WTC11 (cell line): ENCODE measurements around the gene TOMM20L. TPM values are rescaled to one million over a fixed set of nuclear protein-coding genes. Genes with fewer than 3 reads are reported as not detected.

Experiments
- ATAC-seq: fragments of 200-7000 bp; cut with Tn5 transposase; 2 replicates; pipeline ENCODE4 v1.10.0; 2021; ENCODE audit warnings: mild to moderate bottlenecking, moderate library complexity
- CTCF ChIA-PET: fragments of 300-600 bp; sonication (Branson Sonifier 250); formaldehyde crosslinking; loops from one replicate; lab custom pipeline; 2021; ENCODE audit warnings: antibody characterized with exemption; lab: Charles Lee
- POLR2A ChIA-PET: fragments of 350-600 bp; sonication (Branson Sonifier 250); formaldehyde crosslinking; loops from one replicate; lab custom pipeline; 2021; ENCODE audit warnings: antibody characterized with exemption; lab: Charles Lee
- DNase-seq: peaks from one replicate; pipeline ENCODE4 v3.0.0; 2021; ENCODE audit warnings: low spot score
- H3K27ac Mint-ChIP-seq: 2 replicates; pipeline ENCODE4 v1.8.0; 2021; ENCODE audit warnings: mixed read lengths
- H3K27me3 Mint-ChIP-seq: 2 replicates; pipeline ENCODE4 v1.8.0; 2021; ENCODE audit warnings: low read depth, mild to moderate bottlenecking, moderate library complexity, mixed read lengths
- H3K36me3 Mint-ChIP-seq: 2 replicates; pipeline ENCODE4 v1.8.0; 2021; ENCODE audit warnings: mixed read lengths
- H3K4me1 Mint-ChIP-seq: 2 replicates; pipeline ENCODE4 v1.8.0; 2022; ENCODE audit warnings: mixed read lengths
- H3K4me3 Mint-ChIP-seq: 2 replicates; pipeline ENCODE4 v1.8.0; 2021; ENCODE audit warnings: mild to moderate bottlenecking, moderate library complexity, mixed read lengths
- H3K9me3 Mint-ChIP-seq: 2 replicates; pipeline ENCODE4 v1.8.0; 2021; ENCODE audit warnings: mixed read lengths
- FOXJ3 ChIP-seq: sonication (generic); formaldehyde crosslinking; IDR thresholded peaks from 2 replicates; pipeline ENCODE4 v1.9.0; 2021; ENCODE audit warnings: missing genetic modification reagents, mild to moderate bottlenecking, borderline replicate concordance
- HMGXB4 ChIP-seq: sonication (generic); formaldehyde crosslinking; IDR thresholded peaks from 2 replicates; pipeline ENCODE4 v1.8.1; 2023; ENCODE audit warnings: mild to moderate bottlenecking, moderate library complexity, missing genetic modification reagents
- MLX ChIP-seq: sonication (generic); formaldehyde crosslinking; IDR thresholded peaks from 2 replicates; pipeline ENCODE4 v1.8.1; 2023; ENCODE audit warnings: mild to moderate bottlenecking, missing genetic modification reagents, moderate library complexity
- MYBL2 ChIP-seq: sonication (generic); formaldehyde crosslinking; IDR thresholded peaks from 2 replicates; pipeline ENCODE4 v1.8.1; 2023; ENCODE audit warnings: mild to moderate bottlenecking, moderate library complexity, missing genetic modification reagents
- NFYB ChIP-seq: sonication (generic); formaldehyde crosslinking; conservative IDR thresholded peaks from 2 replicates; pipeline ENCODE4 v1.8.0; 2022; ENCODE audit warnings: low read depth, missing genetic modification reagents
- OVOL2 ChIP-seq: fragments of 250-450 bp; sonication (Bioruptor Pico); IDR thresholded peaks from 2 replicates; pipeline ENCODE4 v1.9.0; 2021; ENCODE audit warnings: mild to moderate bottlenecking, borderline replicate concordance
- TCF7 ChIP-seq: sonication (generic); formaldehyde crosslinking; IDR thresholded peaks from 2 replicates; pipeline ENCODE4 v1.8.0; 2022; ENCODE audit warnings: mild to moderate bottlenecking, low read depth, missing genetic modification reagents, moderate library complexity
- TEAD1 ChIP-seq: sonication (generic); formaldehyde crosslinking; IDR thresholded peaks from 2 replicates; pipeline ENCODE4 v1.8.0; 2022; ENCODE audit warnings: mild to moderate bottlenecking, missing genetic modification reagents
- ZBTB21 ChIP-seq: sonication (generic); formaldehyde crosslinking; IDR thresholded peaks from 2 replicates; pipeline ENCODE4 v1.8.1; 2023; ENCODE audit warnings: mild to moderate bottlenecking, missing genetic modification reagents, borderline replicate concordance
- ZNF263 ChIP-seq: sonication (generic); formaldehyde crosslinking; IDR thresholded peaks from 2 replicates; pipeline ENCODE4 v1.8.1; 2022; ENCODE audit warnings: low read depth, mild to moderate bottlenecking, moderate library complexity, missing genetic modification reagents
- ZNF416 ChIP-seq: fragments of 250-450 bp; sonication (Bioruptor Pico); IDR thresholded peaks from 2 replicates; pipeline ENCODE4 v1.9.0; 2021; ENCODE audit warnings: mild to moderate bottlenecking, inconsistent platforms
- ZNF423 ChIP-seq: fragments of 250-450 bp; sonication (Bioruptor Pico); IDR thresholded peaks from 2 replicates; pipeline ENCODE4 v2.1.2; 2022; ENCODE audit warnings: mild to moderate bottlenecking, moderate library complexity
- total RNA-seq: library from RNA; stranded (reverse); gene quantifications from 3 replicates; pipeline ENCODE4 v1.2.3, GENCODE V29; 2021
- TF ChIP-seq, protein P1 (sequence below): sonication (generic); formaldehyde crosslinking; conservative IDR thresholded peaks from 2 replicates; pipeline ENCODE4 v1.8.1; 2023; ENCODE audit warnings: mild to moderate bottlenecking, low read depth, missing genetic modification reagents, moderate library complexity
- TF ChIP-seq, protein P2 (sequence below): sonication (generic); formaldehyde crosslinking; IDR thresholded peaks from 2 replicates; pipeline ENCODE4 v1.8.0; 2022; ENCODE audit warnings: missing genetic modification reagents
- TF ChIP-seq, protein P3 (sequence below): sonication (generic); formaldehyde crosslinking; IDR thresholded peaks from 2 replicates; pipeline ENCODE4 v1.8.0; 2022; ENCODE audit warnings: mild to moderate bottlenecking, missing genetic modification reagents
- TF ChIP-seq, protein P4 (sequence below): sonication (generic); formaldehyde crosslinking; IDR thresholded peaks from 2 replicates; pipeline ENCODE4 v1.8.0; 2022; ENCODE audit warnings: mild to moderate bottlenecking, missing genetic modification reagents

Gene TOMM20L
- total RNA-seq, 1 experiment from 2014 or later = not detected

DNA sequence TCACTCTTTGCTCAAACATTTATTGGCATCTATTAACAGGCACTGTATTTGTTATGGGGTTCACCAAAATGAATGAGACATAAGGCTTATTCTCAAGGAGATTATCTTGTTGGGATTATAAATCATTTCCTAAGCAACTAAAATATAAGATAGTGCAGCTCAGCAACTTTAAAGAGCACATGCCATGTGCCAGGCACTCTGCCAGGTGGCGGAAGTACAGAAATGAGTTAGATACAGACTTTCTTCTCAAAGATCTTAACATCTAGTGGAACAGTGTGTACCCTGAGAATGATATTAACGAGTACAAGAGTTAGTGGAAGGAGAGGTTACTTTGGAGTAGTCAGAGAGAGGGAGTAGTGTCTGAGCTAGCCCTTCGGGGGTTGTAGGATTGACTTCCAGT lies 28.4 kb upstream of the TOMM20L start (continued):
- TF ChIP-seq, protein P1, sequence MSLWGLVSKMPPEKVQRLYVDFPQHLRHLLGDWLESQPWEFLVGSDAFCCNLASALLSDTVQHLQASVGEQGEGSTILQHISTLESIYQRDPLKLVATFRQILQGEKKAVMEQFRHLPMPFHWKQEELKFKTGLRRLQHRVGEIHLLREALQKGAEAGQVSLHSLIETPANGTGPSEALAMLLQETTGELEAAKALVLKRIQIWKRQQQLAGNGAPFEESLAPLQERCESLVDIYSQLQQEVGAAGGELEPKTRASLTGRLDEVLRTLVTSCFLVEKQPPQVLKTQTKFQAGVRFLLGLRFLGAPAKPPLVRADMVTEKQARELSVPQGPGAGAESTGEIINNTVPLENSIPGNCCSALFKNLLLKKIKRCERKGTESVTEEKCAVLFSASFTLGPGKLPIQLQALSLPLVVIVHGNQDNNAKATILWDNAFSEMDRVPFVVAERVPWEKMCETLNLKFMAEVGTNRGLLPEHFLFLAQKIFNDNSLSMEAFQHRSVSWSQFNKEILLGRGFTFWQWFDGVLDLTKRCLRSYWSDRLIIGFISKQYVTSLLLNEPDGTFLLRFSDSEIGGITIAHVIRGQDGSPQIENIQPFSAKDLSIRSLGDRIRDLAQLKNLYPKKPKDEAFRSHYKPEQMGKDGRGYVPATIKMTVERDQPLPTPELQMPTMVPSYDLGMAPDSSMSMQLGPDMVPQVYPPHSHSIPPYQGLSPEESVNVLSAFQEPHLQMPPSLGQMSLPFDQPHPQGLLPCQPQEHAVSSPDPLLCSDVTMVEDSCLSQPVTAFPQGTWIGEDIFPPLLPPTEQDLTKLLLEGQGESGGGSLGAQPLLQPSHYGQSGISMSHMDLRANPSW = no peak
- TF ChIP-seq ZNF263 (no peak), HMGXB4 (no peak), FOXJ3 (CRISPR knock-in tag) (no peak), MLX (no peak), NFYB (CRISPR knock-in tag) (no peak)

- CTCF ChIA-PET = no interaction called here
- H3K4me3 Mint-ChIP-seq = no peak overlapping the region
Observed at GRCh38 chr14:58368956-58369355, 26.8 kb upstream of the TOMM20L start.

DNA sequence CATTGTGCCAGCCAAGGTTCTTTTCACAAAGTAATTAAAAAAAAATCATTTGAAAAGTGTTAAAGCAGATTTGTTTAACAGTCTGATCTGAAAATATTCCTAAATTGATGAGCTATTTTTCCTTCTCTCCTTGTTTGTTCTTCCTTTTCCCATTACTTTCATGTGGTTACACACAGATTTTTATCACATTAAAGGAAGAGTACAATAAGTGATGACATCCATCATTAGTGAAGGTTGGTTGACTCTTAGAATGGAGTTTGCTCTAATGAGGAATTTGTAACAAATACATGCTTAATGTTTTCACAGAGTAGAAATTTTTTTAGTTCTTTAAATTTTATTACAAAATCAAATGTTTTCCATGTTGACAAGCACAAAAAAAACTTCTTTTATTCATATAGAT lies 18.9 kb upstream of the TOMM20L start:
- H3K9me3 Mint-ChIP-seq = peaks cover 6% of the 10 kb centered on the region; the same call in 1 of the 2 replicates
- ChIA-PET CTCF (no interaction called here), POLR2A (no interaction called here)
- 0 out of 2 replicates have a peak, but pooled peaks cover 5% of the 10 kb centered on the region for H3K4me1 Mint-ChIP-seq
- H3K4me3 Mint-ChIP-seq = no peak overlapping the region
- no peak for ATAC-seq
- H3K27ac Mint-ChIP-seq = no peak overlapping the region
- H3K27me3 Mint-ChIP-seq = no peaks in the 10 kb centered on the region
- TF ChIP-seq, protein P2, sequence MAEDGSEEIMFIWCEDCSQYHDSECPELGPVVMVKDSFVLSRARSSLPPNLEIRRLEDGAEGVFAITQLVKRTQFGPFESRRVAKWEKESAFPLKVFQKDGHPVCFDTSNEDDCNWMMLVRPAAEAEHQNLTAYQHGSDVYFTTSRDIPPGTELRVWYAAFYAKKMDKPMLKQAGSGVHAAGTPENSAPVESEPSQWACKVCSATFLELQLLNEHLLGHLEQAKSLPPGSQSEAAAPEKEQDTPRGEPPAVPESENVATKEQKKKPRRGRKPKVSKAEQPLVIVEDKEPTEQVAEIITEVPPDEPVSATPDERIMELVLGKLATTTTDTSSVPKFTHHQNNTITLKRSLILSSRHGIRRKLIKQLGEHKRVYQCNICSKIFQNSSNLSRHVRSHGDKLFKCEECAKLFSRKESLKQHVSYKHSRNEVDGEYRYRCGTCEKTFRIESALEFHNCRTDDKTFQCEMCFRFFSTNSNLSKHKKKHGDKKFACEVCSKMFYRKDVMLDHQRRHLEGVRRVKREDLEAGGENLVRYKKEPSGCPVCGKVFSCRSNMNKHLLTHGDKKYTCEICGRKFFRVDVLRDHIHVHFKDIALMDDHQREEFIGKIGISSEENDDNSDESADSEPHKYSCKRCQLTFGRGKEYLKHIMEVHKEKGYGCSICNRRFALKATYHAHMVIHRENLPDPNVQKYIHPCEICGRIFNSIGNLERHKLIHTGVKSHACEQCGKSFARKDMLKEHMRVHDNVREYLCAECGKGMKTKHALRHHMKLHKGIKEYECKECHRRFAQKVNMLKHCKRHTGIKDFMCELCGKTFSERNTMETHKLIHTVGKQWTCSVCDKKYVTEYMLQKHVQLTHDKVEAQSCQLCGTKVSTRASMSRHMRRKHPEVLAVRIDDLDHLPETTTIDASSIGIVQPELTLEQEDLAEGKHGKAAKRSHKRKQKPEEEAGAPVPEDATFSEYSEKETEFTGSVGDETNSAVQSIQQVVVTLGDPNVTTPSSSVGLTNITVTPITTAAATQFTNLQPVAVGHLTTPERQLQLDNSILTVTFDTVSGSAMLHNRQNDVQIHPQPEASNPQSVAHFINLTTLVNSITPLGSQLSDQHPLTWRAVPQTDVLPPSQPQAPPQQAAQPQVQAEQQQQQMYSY (CRISPR knock-in tag) = no peak
- TF ChIP-seq NFYB (CRISPR knock-in tag) (no peak), MYBL2 (no peak), ZNF416 (CRISPR knock-in tag) (no peak), TCF7 (no peak), ZNF423 (CRISPR knock-in tag) (no peak), TEAD1 (CRISPR knock-in tag) (no peak), ZBTB21 (CRISPR knock-in tag) (no peak), OVOL2 (CRISPR knock-in tag) (no peak)
- TF ChIP-seq, protein P3, sequence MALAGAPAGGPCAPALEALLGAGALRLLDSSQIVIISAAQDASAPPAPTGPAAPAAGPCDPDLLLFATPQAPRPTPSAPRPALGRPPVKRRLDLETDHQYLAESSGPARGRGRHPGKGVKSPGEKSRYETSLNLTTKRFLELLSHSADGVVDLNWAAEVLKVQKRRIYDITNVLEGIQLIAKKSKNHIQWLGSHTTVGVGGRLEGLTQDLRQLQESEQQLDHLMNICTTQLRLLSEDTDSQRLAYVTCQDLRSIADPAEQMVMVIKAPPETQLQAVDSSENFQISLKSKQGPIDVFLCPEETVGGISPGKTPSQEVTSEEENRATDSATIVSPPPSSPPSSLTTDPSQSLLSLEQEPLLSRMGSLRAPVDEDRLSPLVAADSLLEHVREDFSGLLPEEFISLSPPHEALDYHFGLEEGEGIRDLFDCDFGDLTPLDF (CRISPR knock-in tag) = no peak
- DNase-seq = no peak
- H3K36me3 Mint-ChIP-seq = peaks cover 25% of the 10 kb centered on the region

More at GRCh38 chr14:58368956-58369355, 26.8 kb upstream of the TOMM20L start:
- POLR2A ChIA-PET = no interaction called here
- H3K4me1 Mint-ChIP-seq = no peaks in the 10 kb centered on the region
- no peak overlapping the region for H3K27ac Mint-ChIP-seq
- no peak for TF ChIP-seq ZNF423 (CRISPR knock-in tag)
- TF ChIP-seq, protein P4, sequence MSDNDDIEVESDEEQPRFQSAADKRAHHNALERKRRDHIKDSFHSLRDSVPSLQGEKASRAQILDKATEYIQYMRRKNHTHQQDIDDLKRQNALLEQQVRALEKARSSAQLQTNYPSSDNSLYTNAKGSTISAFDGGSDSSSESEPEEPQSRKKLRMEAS = no peak
- DNase-seq = no peak
- peaks cover 43% of the 10 kb centered on the region for H3K36me3 Mint-ChIP-seq
- no peaks in the 10 kb centered on the region for H3K9me3 Mint-ChIP-seq
- no peaks in the 10 kb centered on the region for H3K27me3 Mint-ChIP-seq
- ATAC-seq = no peak
